Heart left ventricle (tissue), 16 donors: ENCODE data around the gene ALK. TPM values are rescaled to one million over a fixed set of nuclear protein-coding genes. Genes with fewer than 3 reads are reported as not detected.
A peak's percentile ranks its signal among the peaks of the same experiment; 100 is the strongest.

ENCODE experiments used
- ATAC-seq, 4 donors: fragments of 200-7000 bp; cut with Tn5 transposase; one replicate each; pipeline ENCODE4 v1.9.1; 2020 to 2022; ENCODE audit warnings: moderate library complexity in 4 of 4, mild to moderate bottlenecking in 3 of 4, moderate number of reproducible peaks in 1 of 4
- DNase-seq, 5 donors: peaks; one replicate each; pipeline ENCODE4 v3.0.0-alpha.2; 2020
- H3K27ac ChIP-seq, 12 donors: fragments of 200-600 bp; sonication (generic) in 4 of 12; one replicate each; pipeline versions ENCODE4 v1.5.0 to v1.8.0; 2016 to 2022; ENCODE audit warnings: mild to moderate bottlenecking in 2 of 12
- H3K27me3 ChIP-seq, 9 donors: fragments of 200-600 bp; sonication (generic) in 2 of 9; one replicate each; pipeline versions ENCODE4 v1.5.1 to v1.8.0; 2016 to 2022; ENCODE audit warnings: mild to moderate bottlenecking in 3 of 9
- H3K36me3 ChIP-seq, 9 donors: fragments of 200-600 bp; sonication (generic) in 2 of 9; one replicate each; pipeline versions ENCODE4 v1.5.0 to v1.8.0; 2018 to 2022; ENCODE audit warnings: mild to moderate bottlenecking in 2 of 9
- H3K4me1 ChIP-seq, 12 donors: fragments of 200-600 bp; sonication (generic) in 4 of 12; one replicate each; pipeline versions ENCODE4 v1.5.0 to v1.8.0; 2016 to 2022; ENCODE audit warnings: mild to moderate bottlenecking in 3 of 12
- H3K4me3 ChIP-seq, 12 donors: fragments of 200-600 bp; sonication (generic) in 4 of 12; one replicate each; pipeline versions ENCODE4 v1.5.0 to v1.8.0; 2017 to 2022; ENCODE audit warnings: mild to moderate bottlenecking in 9 of 12, moderate library complexity in 4 of 12
- H3K9me3 ChIP-seq, 12 donors: fragments of 200-600 bp; sonication (generic) in 4 of 12; one replicate each; pipeline versions ENCODE4 v1.5.0 to v1.8.0; 2016 to 2022; ENCODE audit warnings: mild to moderate bottlenecking in 1 of 12
- POLR2A ChIP-seq, 2 donors: fragments of 450-650 bp; IDR thresholded peaks; one replicate each; pipeline ENCODE4 v1.6.1; 2017; ENCODE audit warnings: antibody characterized with exemption in 2 of 2, mild to moderate bottlenecking in 2 of 2, moderate library complexity in 2 of 2
- WGBS, 4 donors: extraction: QIAGEN DNeasy Blood & Tissue Kit in 2 of 4; methylation state at CpG; one replicate each; pipeline versions ENCODE4 v1.1.5 to v1.1.7; 2013 to 2018; 5-methylcytosine and 5-hydroxymethylcytosine counted together
- intact Hi-C, 10 donors: fragments of 100-400 bp; cut with DNase I; formaldehyde crosslinking; loops; one replicate each; pipeline versions ENCODE4 v1.11.1 to v1.14.2; 2022
- polyA plus RNA-seq, 2 donors: library from polyadenylated mRNA; stranded (reverse); fragments of 200-250 nt; gene quantifications; one replicate each; pipeline ENCODE4 v1.2.3, GENCODE V29; 2013
- total RNA-seq, 9 donors: library from RNA; depleted of rRNA in 2 of 9; stranded (reverse); fragments of >200 nt in 2 of 9; fragmentation: NEBNext Ultra II Directional in 3 of 9; extraction: Animal tissue kit (Norgen Biotek cat#: 25700) in 3 of 9; gene quantifications; one replicate each; pipeline versions ENCODE4 v1.1.0 to v1.2.4, GENCODE V29; 2016 to 2023
- TF ChIP-seq, protein P1 (sequence below), 12 donors: fragments of 200-600 bp; sonication (generic) in 4 of 12; IDR thresholded peaks; one replicate each; pipeline versions ENCODE4 v1.5.0 to v1.8.0; 2018 to 2022; ENCODE audit warnings: antibody characterized with exemption in 12 of 12, mild to moderate bottlenecking in 5 of 12
- donor health status: ischemic (EF 13 %, LVEDD 7.1; RV severe dilation, severe dysfunction).
- donor health status: healthy with polysubstance abuse.
- donor health status: DM: no; HTN: yes; CAD: no.
- donor health status: DM: no; HTN: no; CAD: no.
- donor health status: ischemic (EF 25% LVEDD 6.9; RV normal size, moderate dysfunction).
- donor health status: ischemic (EF 25% LVEDD 5.7; RV mildly dilated, moderate dysfunction).
- donor health status: healthy.
- donor health status: DM: yes; HTN: yes; CAD: no.
- donor health status: ischemic (EF 35%, LVEDD 5.7; RV mildly dilated, moderate dysfunction).
- donor health status: nonischemic (EF 11% LVEDD 7.7; RV severe dilation, severe dysfunction).
- donor health status: DM: yes; HTN: yes; CAD: no.
- donor health status: PGD.
- donor health status: ischemic (EF 29% LVEDD 5.4; RV normal size, mild dysfunction).
- donor health status: nonischemic (EF 23%, LVEDD 6.1; RV moderate dilation, normal function).

Gene ALK
- total and polyA plus RNA-seq, 11 donors = 0.05 to 0.50 (median 0.13) TPM; not detected in 5

- no peak for ATAC-seq
Observed at GRCh38 chr2:29392774-29393173, 528.6 kb downstream of the ALK start.

GRCh38 chr2:29390136-29390535 is 531.2 kb downstream of the ALK start:
- no peak for ATAC-seq

More at GRCh38 chr2:29392774-29393173, 528.6 kb downstream of the ALK start:
- no peak overlapping the region for H3K27ac ChIP-seq
- H3K36me3 ChIP-seq = no peaks in the 10 kb centered on the region
- H3K9me3 ChIP-seq = no peaks in the 10 kb centered on the region
- no peak for DNase-seq
- peaks cover 0 to 5% (median 0%) of the 10 kb centered on the region in 9 donors for H3K27me3 ChIP-seq
- intact Hi-C loops = no loop called here
- WGBS, 4 donors = 83 to 89% (median 88%) methylated on average over 2 of the region's 2 CpGs
- H3K4me3 ChIP-seq = no peak overlapping the region
- TF ChIP-seq, protein P1, sequence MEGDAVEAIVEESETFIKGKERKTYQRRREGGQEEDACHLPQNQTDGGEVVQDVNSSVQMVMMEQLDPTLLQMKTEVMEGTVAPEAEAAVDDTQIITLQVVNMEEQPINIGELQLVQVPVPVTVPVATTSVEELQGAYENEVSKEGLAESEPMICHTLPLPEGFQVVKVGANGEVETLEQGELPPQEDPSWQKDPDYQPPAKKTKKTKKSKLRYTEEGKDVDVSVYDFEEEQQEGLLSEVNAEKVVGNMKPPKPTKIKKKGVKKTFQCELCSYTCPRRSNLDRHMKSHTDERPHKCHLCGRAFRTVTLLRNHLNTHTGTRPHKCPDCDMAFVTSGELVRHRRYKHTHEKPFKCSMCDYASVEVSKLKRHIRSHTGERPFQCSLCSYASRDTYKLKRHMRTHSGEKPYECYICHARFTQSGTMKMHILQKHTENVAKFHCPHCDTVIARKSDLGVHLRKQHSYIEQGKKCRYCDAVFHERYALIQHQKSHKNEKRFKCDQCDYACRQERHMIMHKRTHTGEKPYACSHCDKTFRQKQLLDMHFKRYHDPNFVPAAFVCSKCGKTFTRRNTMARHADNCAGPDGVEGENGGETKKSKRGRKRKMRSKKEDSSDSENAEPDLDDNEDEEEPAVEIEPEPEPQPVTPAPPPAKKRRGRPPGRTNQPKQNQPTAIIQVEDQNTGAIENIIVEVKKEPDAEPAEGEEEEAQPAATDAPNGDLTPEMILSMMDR (IDR thresholded peaks at IDR 0.05) = no peak
- TF ChIP-seq POLR2A (IDR thresholded peaks at IDR 0.05) = no peak
- H3K4me1 ChIP-seq = no peaks in the 10 kb centered on the region

GRCh38 chr2:29389686-29390085 is 531.7 kb downstream of the ALK start:
- intact Hi-C loops = no loop called here
- H3K4me3 ChIP-seq = no peak overlapping the region
- ATAC-seq (no peak), DNase-seq (no peak)
- WGBS, 4 donors = 86 to 94% (median 91%) methylated on average over 7 of the region's 7 CpGs
- no peak overlapping the region for H3K27ac ChIP-seq
- no peaks in the 10 kb centered on the region for H3K27me3 ChIP-seq
- no peaks in the 10 kb centered on the region for H3K4me1 ChIP-seq
- no peaks in the 10 kb centered on the region for H3K9me3 ChIP-seq
- H3K36me3 ChIP-seq = no peaks in the 10 kb centered on the region
- TF ChIP-seq, protein P1 (IDR thresholded peaks at IDR 0.05) = no peak
- no peak for TF ChIP-seq POLR2A (IDR thresholded peaks at IDR 0.05)

More at GRCh38 chr2:29390136-29390535, 531.2 kb downstream of the ALK start:
- no peak overlapping the region for H3K27ac ChIP-seq
- WGBS, 4 donors = 53 to 66% (median 57%) methylated on average over 7 of the region's 7 CpGs
- intact Hi-C loops = no loop called here
- H3K36me3 ChIP-seq = no peaks in the 10 kb centered on the region
- TF ChIP-seq, protein P1 (IDR thresholded peaks at IDR 0.05) = no peak
- TF ChIP-seq POLR2A (IDR thresholded peaks at IDR 0.05) = no peak
- no peaks in the 10 kb centered on the region for H3K9me3 ChIP-seq
- DNase-seq = no peak
- no peaks in the 10 kb centered on the region for H3K27me3 ChIP-seq
- H3K4me3 ChIP-seq = no peak overlapping the region
- H3K4me1 ChIP-seq = no peaks in the 10 kb centered on the region

DNA sequence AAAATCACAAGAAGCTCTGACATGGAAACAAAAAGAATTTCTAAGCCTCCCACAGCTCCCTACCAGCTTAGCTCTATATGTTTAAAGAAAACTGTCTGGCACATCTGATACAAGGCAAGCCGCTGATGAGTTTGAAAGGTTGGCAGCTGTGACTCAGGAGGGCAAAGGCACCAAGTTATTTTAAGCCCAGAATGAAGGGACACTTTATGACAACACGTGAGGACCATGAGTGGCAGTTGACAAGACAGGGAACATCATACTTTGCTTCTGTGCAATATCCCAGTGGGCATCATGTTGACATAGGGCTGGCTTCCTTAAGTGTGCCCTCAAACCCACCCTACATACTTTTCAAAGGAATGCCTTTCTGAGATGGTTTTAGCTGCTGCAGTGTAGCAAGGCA is 533.3 kb downstream of the ALK start:
- ATAC-seq (peak in 3 of 4 donors; percentile 48 to 74 (median 56)), DNase-seq (no peak)
- H3K4me1 ChIP-seq = no peaks in the 10 kb centered on the region
- no peak overlapping the region for H3K27ac ChIP-seq
- no peak for TF ChIP-seq POLR2A (IDR thresholded peaks at IDR 0.05)
- TF ChIP-seq, protein P1 (IDR thresholded peaks at IDR 0.05) = no peak
- intact Hi-C loops = no loop called here
- H3K27me3 ChIP-seq = no peaks in the 10 kb centered on the region
- 32 to 55% (median 45%) methylated on average over 2 of the region's 2 CpGs for WGBS, 4 donors
- H3K4me3 ChIP-seq = no peak overlapping the region
- no peaks in the 10 kb centered on the region for H3K36me3 ChIP-seq
- no peaks in the 10 kb centered on the region for H3K9me3 ChIP-seq
